Mesothelial cell of epicardium (in vitro differentiated cells): ENCODE data around the gene CERS4. TPM values are rescaled to one million over a fixed set of nuclear protein-coding genes. Genes with fewer than 3 reads are reported as not detected.

Experiments used
- DNase-seq, 2 experiments: peaks; one replicate each; pipeline ENCODE4 v3.0.0; 2021; ENCODE audit warnings: low spot score in 2 of 2; ENCODE audit not compliant: unreplicated experiment in 2 of 2
- H3K27ac Mint-ChIP-seq: 2 replicates; pipeline ENCODE4 v1.8.0; 2021; ENCODE audit warnings: mixed read lengths
- H3K27me3 Mint-ChIP-seq: 2 replicates; pipeline ENCODE4 v1.8.0; 2021; ENCODE audit warnings: low read depth, mixed read lengths
- H3K36me3 Mint-ChIP-seq: 2 replicates; pipeline ENCODE4 v1.8.0; 2021; ENCODE audit warnings: mixed read lengths
- H3K4me1 Mint-ChIP-seq: 2 replicates; pipeline ENCODE4 v1.8.0; 2021; ENCODE audit warnings: mixed read lengths
- H3K4me3 Mint-ChIP-seq: 2 replicates; pipeline ENCODE4 v1.8.0; 2021; ENCODE audit warnings: mild to moderate bottlenecking, moderate library complexity, mixed read lengths
- H3K9me3 Mint-ChIP-seq: 2 replicates; pipeline ENCODE4 v1.8.0; 2021; ENCODE audit warnings: mixed read lengths
- CTCF ChIP-seq: fragments of 200-600 bp; sonication (generic); IDR thresholded peaks from one replicate; pipeline ENCODE4 v1.5.0; 2021; ENCODE audit warnings: antibody characterized with exemption; ENCODE audit not compliant: unreplicated experiment
- total RNA-seq: library from RNA; stranded (reverse); gene quantifications from 3 replicates; pipeline ENCODE4 v1.2.1, GENCODE V29; 2021

Gene CERS4
- total RNA-seq: 60.1 to 72.7 TPM (median 67.0 TPM) in 3 replicates

- H3K27ac Mint-ChIP-seq: peak within 1 kb of the TSS; percentile 92
- TF ChIP-seq CTCF: no peak
- peaks cover 27% of the 10 kb centered on the region for H3K4me1 Mint-ChIP-seq
- peak within 1 kb of the TSS; percentile 77 for H3K4me3 Mint-ChIP-seq
- peak; percentile 75 to 80 for DNase-seq
- H3K9me3 Mint-ChIP-seq: no peaks in the 10 kb centered on the region
- H3K36me3 Mint-ChIP-seq: peaks cover 5% of the 10 kb centered on the region
- H3K27me3 Mint-ChIP-seq: no peaks in the 10 kb centered on the region
These were observed at the start of gene CERS4 for GRCh38 chr19:8208922-8209461. TSS of gene CERS4 (plus strand) at chr19:8209370. CDS start at chr19:8251077, 41,707 bp downstream.

- DNase-seq: no peak
- no peak overlapping the region for H3K27ac Mint-ChIP-seq
- H3K4me1 Mint-ChIP-seq: peaks cover 11% of the 10 kb centered on the region
These were observed 48.0 kb upstream of the CERS4 start for GRCh38 chr19:8161135-8161646.

GRCh38 chr19:8163759-8164158 lies 45.4 kb upstream of the CERS4 start:
- no peaks in the 10 kb centered on the region for H3K36me3 Mint-ChIP-seq
- H3K27me3 Mint-ChIP-seq: no peaks in the 10 kb centered on the region
- peaks cover 11% of the 10 kb centered on the region for H3K4me1 Mint-ChIP-seq
- no peak for TF ChIP-seq CTCF
- no peak overlapping the region for H3K4me3 Mint-ChIP-seq
- H3K27ac Mint-ChIP-seq: peak overlapping the region; percentile 85
- no peak for DNase-seq
- H3K9me3 Mint-ChIP-seq: no peaks in the 10 kb centered on the region

More at GRCh38 chr19:8161135-8161646, 48.0 kb upstream of the CERS4 start:
- H3K4me3 Mint-ChIP-seq: no peak overlapping the region
- no peaks in the 10 kb centered on the region for H3K36me3 Mint-ChIP-seq
- H3K9me3 Mint-ChIP-seq: no peaks in the 10 kb centered on the region
- no peak for TF ChIP-seq CTCF
- H3K27me3 Mint-ChIP-seq: peaks cover 2% of the 10 kb centered on the region

GRCh38 chr19:8167985-8168384 lies 41.2 kb upstream of the CERS4 start:
- Mint-ChIP-seq H3K4me3 (no peak overlapping the region), H3K27ac (no peak overlapping the region), H3K27me3 (no peaks in the 10 kb centered on the region), H3K36me3 (no peaks in the 10 kb centered on the region), H3K9me3 (no peaks in the 10 kb centered on the region), H3K4me1 (peaks cover 11% of the 10 kb centered on the region)
- DNase-seq: no peak
- no peak for TF ChIP-seq CTCF

GRCh38 chr19:8168537-8168936 lies 40.6 kb upstream of the CERS4 start:
- H3K4me1 Mint-ChIP-seq: peaks cover 9% of the 10 kb centered on the region
- TF ChIP-seq CTCF: no peak
- H3K27ac Mint-ChIP-seq: no peak overlapping the region
- H3K9me3 Mint-ChIP-seq: no peaks in the 10 kb centered on the region
- no peaks in the 10 kb centered on the region for H3K27me3 Mint-ChIP-seq
- DNase-seq: no peak
- H3K36me3 Mint-ChIP-seq: no peaks in the 10 kb centered on the region
- no peak overlapping the region for H3K4me3 Mint-ChIP-seq

GRCh38 chr19:8174706-8175105 lies 34.5 kb upstream of the CERS4 start:
- no peak for TF ChIP-seq CTCF
- no peak for DNase-seq
- Mint-ChIP-seq H3K9me3 (no peaks in the 10 kb centered on the region), H3K27ac (no peak overlapping the region), H3K4me3 (no peak overlapping the region), H3K27me3 (no peaks in the 10 kb centered on the region), H3K36me3 (no peaks in the 10 kb centered on the region), H3K4me1 (no peaks in the 10 kb centered on the region)
